CD4-positive, alpha-beta T cell treated with Interleukin-6 at 100 ng/mL for 8 hours (primary cell): ENCODE data around the gene NOL12.

Source experiments
- DNase-seq: peaks from one replicate; pipeline ENCODE4 v3.0.0-alpha.2; 2020; ENCODE audit warnings: mixed read lengths, low spot score

The NOL12 gene

DNA sequence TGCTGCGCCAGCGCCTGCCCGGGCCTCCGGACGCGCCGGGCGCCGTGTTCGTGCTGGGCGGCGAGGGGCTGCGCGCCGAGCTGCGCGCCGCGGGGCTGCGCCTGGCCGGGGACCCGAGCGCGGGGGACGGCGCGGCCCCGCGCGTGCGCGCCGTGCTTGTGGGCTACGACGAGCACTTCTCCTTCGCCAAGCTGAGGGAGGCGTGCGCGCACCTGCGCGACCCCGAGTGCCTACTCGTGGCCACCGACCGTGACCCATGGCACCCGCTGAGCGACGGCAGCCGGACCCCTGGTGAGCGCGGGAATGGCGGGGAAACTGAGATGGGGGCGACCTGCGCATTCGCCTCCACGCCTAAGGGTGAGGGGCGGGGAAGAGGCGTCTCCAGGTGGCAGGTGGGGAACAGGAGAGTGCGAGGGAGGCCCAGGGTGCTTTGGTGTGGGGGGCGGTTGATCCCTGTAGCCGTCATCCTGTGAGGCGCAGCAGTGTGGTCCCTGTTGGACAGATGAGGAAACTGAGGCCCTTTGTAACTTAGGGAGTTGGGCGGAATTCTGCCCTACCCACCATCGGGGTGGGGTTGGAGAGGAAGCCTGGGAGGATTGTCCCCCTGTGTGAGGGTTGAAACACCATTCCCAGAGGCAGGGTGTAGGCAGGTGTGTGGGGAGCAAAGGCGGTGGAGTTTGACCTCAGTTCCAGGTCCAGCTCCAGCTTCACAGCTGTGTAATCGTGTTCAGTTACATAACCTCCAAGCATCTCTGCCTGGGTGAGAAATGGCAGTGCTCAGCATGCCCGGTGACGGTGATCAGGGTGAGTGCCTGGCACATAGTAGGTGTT, 26.9 kb upstream of the NOL12 start:
- DNase-seq, result no peak

DNA sequence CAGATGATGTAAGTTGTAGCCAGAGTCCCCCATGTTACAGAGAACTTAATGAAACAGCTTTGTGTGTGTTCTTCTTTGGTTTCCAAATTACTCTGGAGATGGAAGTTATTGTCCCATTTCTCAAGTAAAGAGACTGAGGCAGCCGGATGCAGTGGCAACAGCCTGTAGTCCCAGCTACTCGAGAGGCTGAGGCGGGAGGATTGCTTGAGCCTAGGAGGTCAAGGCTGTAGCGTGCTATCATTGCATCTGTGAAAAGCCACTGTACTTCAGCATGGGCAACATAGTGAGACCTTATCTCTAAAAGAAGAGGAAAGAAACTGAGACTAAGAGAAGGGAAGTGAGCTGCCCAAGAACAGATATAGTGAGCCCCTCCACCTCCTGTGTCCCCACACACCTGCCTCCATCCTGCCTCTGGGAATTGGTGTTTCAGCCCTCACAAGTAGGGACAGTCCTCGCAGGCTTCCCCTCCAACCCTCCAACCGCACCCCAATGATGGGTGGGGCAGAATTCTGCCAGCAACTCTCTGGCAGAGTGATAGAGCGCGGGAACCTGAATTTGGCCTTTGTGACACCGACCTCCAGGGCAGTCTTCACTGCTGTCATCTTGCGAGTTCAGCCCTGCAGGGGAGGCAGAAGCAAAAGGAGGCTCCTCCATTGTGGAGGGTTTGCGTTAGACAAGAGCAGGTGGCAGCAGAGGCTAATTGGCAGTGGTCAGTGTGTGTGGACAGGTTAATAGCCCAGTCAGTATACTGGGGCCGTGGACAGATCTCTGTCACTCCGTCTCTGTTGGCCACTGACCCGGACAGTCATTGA, 26.0 kb upstream of the NOL12 start:
- no peak for DNase-seq

DNA sequence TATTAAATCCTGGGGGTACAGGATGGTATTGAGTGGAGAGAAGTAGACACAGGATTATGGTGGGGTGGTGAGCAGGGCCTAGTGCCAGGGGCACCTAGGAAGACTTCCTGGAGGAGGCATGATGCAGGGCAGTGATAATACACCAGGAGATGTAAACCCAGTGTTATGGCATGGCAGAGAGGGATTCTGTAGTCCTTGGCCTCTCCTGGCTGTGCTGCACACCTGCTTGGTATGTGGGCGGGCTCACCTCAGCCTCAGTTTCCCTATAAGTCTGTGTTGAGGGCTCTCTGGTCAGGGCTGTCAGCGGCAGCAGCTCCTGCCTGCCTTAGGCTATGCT, 25.5 kb upstream of the NOL12 start:
- DNase-seq, result no peak

DNA sequence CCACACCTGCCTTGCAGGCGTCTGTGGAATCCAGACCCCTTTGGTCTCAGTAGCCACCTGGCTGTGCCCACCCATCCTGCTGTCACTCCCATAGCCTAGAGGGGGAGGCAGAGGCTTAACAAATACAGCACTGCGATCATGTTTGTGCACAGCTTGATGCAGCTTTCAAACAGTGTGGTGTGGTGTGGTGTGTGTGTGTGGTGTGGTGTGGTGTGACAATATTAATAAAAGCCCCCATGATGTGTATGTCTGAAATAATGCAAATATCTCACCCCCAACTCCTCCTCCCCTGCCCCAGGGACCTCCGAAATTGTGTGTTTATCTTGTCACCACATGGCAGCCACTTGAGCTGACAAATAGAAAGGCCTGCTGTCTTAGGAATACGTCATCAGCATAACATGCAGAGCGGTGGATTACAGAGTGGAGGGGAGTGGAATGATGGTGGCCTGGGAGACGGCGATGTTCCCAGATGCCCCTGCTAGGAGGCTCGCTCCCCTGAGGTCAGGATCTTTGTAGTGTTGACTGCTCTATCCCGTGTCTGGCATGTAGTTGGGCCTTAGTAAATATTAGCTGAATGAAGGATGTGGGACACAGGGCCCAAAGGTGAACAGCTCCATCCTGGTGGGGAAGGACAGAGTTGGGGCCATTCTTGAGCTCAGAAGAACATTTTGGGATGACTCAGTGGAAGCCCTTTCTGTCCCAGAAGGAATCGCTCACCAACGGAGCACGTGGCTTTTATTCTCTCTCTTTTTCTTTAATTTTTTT, 24.8 kb upstream of the NOL12 start:
- no peak for DNase-seq

DNA sequence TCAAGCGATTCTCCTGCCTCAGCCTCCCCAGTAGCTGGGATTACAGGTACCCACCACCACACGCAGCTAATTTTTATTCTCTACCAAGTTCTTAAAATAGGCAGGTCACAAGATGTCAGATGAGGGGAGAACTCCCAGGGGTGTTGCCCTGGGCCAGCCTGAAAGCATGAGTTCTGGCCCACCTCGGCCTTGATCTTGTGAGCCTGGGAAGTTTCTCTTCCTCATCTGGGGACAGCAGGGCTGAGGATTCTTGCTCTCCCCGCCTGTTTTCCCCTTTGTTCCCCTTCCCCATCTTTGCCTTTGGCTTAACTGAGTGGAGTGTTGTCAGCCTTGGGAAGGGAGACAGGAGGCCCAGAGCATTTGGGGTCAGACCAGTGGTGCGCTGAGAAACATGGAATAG, 24.1 kb upstream of the NOL12 start:
- no peak for DNase-seq

DNA sequence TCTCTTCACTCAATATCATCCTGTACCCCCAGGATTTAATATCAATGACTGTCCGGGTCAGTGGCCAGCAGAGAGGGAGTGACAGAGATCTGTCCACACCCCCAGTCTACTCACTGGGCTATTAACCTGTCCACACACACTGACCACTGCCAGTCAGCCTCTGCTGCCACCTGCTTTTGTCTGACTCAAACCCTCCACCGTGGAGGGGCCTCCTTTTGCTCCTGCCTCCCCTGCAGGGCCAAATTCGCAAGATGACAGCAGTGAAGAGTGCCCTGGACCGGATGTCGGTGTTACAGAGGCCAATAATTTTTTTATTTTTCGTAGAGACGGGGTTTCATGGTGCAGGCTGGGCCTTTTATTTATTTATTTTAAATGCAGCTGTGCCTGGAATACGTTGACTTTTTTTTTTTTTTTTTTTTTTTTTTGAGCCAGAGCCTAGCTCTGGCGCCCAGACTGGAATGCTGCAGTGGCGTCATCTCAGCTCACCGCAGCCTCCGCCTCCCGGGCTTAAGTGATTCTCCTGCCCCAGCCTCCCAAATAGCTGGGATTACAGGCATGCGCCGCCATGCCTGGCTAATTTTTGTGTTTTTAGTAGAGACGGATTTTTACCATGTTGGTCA, 22.5 kb upstream of the NOL12 start:
- DNase-seq, result no peak

DNA sequence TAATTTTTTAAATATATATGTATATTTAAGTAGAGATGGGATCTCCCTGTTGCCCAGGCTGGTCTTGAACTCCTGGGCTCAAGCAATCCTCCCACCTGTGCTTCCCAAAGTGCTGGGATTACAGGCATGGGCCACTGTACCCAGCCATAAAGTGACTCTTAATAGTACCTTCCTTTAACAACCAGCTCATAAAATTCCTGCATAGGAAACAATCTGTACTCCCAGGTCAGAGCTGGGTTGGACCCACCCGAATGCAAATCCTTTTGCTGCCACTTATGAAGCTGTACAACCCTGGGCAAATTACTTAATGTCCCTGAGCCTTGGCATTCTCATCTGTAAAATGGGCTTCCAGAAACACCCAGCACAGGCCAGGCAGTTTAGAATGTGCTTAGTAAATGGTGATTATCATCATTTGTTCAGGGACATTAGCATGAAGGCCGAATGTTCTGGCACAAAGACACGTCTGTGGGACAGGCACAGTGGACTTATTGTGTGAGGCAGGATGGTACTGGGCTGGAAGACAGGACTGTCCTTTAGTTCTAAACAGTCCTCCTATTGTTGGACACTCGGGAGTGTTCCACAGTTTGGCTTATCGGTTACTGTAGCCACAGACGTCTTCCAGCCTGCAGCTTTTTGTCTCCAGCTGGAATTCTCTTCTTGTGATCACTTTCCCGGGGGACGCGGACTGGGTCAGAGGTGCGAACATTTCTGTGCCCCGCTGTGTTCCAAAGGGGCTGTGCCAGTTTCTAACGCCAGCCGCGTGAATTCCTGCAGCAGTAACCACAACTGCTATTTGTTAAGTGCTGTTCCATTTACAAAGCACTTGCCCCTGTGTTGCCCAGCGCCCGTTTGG, 21.7 kb upstream of the NOL12 start:
- DNase-seq, result no peak

DNA sequence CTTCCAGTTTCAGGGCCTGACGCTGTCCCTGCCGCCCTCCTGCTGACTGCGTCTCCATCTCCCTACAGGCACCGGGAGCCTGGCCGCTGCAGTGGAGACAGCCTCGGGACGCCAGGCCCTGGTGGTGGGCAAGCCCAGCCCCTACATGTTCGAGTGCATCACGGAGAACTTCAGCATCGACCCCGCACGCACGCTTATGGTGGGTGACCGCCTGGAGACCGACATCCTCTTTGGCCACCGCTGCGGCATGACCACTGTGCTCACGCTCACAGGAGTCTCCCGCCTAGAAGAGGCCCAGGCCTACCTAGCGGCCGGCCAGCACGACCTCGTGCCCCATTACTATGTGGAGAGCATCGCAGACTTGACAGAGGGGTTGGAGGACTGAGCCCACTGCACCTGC, 20.7 kb upstream of the NOL12 start:
- no peak for DNase-seq

DNA sequence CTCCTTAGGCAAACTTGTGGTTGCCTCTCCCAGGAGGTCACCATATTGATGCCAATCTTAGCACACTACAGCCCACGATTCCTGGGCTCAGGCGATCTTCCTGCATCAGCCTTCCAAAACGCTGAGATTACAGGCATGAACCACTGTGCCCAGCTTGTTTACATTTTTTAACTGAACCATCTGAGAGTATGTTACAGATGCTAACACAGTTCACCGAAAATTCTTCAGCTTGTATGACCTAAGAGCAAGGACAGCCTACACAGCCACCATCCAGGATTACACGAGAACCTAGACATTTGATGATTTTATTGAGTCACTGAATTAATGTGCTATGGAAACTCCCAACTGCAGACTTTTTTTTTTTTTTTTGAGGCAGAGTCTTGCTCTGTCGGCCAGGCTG, 16.6 kb upstream of the NOL12 start:
- DNase-seq, result no peak

DNA sequence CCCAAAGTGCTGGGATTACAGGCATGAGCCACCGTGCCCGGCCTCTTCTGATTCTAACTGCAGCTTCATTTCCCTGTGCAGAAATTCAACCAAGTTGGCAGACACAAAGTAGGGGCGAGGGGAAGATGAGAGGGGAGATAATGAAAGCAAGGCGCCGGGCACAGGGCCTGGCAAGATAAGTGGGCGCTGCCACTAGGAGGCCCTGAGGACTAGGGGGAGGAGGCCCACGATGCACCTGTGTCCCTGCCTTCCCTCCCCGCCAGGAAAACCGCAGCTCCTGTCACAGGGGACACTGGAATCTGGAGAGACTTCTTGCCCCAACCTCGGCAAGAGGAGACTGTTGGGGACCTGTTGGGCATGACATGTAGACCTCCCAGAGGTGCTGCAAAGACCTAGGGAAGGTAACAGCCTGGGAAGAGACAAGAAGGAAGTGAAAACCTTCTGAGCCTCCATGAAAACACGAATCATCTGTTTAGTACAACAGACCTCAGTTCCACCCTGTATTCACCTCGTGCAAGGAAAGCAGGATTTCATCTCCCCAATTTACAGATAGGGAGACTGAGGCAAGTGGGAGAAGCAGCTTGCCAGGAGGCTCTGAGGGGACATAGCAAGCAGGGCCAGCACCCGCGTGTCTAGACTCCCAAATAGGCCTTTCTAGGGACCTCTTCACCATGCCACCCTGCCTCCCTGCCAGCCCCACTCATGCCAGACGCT, 13.8 kb upstream of the NOL12 start:
- no peak for DNase-seq

DNA sequence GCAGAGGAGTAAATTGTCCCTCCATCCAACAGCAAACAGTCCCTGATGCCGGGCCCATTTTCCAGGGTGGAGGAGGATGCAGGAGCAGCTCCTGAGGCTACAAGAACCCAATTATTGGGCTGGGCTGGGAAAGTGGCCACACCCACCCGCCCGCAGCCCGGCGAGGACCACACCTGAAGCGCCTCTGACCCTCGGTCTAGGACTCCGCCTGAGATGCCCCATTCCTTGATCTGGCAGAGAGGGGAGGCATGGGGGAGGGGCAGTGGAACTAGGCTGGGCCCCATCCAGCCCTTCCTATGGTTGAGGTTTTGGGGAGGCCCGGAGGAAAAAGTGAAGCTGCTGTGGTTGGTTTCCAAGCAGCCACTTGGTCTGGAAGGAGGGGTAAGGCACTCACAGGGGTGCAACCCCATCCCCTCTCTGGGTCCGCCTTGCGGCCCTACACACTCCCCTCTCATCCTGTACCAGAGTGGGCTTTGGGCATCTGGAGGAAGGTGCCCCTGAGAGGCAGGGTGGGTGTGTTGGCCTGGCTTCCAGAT, 13.2 kb upstream of the NOL12 start:
- no peak for DNase-seq

DNA sequence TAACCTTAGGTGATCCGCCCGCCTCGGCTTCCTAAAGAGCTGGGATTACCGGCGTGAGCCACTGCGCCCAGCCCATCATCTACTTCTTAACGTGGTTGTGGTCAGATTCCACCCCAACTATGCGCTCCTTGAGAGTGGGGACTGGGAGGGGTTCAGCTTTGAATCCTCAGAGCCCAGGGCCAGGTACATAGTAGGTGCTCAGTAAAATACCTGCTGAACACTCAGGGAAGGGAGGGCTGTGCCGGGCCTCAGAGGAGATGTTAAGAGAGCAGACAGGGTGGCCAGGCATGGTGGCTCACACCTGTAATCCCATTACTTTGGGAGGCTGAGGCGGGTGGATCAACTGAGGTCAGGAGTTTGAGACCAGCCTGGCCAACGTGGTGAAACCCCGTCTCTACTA, 11.9 kb upstream of the NOL12 start:
- no peak for DNase-seq

DNA sequence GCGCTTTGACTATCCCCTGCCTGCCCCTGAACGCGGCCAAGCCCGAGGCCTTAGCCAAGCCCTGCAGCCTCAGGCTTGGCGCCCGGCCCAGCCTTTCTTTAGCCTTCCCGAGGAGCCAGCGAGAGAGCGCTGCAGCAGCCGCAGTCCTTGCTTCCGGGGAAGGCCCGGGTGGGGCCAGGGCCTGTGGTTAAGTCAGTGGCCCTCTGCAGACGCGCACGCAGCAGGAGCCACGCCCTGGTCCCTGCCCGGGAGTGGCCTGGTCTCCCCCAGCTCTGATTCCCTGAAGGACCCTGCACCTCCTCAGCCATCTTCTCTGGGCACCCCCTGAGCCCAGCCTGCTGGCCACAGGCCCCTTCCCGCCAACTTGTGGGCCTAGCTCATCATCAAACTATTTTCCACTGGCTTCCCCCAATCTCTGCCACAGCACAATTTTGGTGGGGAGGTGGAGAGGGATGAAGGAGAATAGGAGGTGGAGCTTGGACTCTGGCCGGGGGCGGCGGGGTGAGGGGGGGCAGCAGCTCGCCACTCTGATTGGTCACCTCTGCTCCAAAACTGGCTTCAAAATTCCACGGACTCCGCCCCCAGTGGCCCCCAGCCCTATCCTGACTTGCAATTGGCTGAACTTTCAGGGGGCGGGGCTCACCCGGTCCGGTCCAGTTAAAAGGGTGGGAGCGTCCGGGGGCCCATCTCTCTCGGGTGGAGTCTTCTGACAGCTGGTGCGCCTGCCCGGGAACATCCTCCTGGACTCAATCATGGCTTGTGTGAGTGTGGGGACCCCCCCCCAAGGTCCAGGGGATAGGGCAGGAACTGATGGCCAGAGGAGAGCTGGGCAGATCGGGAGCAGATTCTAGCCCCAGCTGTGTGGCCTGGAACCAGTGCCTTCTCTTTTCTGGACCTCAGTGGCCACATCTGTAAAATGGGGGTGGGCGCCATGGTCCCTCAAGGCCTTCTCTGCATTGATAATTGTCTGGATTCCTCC, 10.9 kb upstream of the NOL12 start, which contains the start of gene LGALS1:
LGALS1 (plus strand) TSS at position 686 of the 979 bp plus-strand sequence; CDS start at position 753, 67 bp downstream.
- peak; percentile 71 for DNase-seq

DNA sequence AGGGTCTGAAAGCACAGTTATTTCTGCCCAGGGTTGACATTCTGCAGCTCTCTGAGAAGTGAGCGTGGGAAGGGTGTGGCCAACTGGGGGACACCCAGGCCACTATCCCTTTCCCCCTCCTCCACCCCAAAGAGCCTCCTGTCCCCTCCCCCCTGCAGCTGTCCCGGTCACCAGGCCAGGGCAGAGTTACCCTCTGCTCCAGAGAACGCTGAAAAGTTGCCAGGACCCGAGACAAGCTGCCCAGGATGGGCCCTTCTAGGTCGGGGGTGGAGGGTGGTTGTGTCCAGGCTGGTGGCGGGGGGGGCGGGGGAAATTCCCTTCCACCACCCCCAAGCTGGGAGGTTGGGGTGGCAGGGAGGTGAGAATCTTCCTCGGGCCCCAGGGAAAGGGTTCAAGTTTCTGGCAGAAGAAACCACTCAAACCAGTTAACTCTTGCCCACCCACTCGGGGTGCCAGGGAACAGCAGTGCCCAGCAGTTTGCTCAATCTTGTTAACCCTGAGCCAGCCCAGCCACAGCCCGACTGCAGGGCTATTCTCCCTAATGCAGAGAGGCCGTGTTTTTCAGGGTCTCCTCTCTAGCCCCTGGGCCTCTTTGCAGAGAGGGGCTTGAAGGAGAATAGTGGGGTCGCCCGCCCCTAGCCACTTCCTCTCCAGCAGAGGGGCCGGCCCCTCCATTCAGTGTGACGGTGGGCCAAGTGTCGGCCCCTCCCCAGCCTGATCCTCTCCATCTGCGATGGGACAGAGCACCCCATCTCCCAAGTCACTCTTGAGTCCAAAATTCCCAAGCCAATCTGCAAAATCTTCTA, 10.0 kb upstream of the NOL12 start:
- DNase-seq, result no peak

DNA sequence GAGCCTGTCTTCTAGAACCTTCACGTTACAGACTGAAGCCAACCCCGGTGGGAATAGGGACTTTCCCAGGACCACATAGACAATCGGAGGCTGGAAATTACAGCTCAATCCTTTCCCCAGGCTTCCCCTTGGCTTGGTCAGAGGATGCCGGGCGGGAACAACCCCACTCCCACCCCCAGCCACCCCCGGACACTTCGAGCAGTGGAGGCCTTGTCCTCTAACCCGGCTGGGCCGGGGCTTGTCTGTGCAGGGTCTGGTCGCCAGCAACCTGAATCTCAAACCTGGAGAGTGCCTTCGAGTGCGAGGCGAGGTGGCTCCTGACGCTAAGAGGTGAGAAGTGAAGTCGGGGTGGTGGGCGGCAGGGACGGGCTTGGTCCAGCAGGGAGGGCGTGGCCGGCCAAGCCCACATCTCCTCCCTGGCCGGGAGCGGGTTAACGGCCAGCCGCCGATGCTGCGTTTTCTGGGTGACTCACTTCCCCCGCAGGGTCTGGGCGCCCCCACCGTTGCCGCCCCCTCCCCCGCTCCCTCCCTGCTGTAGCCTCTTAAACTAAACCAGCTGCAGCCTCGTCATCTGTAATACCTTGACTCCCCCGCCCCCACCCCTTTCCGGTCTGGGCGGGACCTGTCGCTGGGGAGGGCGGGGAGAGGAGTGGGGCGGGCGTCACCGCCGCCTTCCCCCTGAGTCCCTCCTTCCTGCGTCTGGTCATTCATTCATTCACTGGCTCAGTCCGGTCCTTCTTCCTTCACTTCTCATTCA, 9.2 kb upstream of the NOL12 start:
- DNase-seq, result peak; percentile 93

DNA sequence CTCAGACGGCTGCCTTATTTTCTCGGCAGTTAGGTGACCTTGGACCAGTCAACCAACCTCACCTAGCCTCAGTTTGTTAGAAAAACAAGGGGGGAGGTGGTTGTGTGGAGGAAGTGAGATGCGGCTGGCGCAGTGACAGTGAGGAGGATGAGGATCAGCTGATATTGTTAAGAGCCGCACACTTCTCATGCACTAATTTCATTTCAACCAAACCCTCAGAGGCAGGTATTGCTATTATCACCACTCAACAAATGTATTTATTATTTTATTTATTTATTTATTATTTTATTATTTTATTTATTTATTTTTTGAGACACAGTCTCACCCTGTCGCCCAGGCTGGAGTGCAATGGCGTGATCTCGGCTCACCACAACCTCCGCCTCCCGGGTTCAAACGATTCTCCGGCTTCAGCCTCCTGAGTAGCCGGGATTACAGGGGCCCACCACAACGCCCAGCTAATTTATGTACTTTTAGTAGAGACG, 8.6 kb upstream of the NOL12 start:
- DNase-seq, result no peak

DNA sequence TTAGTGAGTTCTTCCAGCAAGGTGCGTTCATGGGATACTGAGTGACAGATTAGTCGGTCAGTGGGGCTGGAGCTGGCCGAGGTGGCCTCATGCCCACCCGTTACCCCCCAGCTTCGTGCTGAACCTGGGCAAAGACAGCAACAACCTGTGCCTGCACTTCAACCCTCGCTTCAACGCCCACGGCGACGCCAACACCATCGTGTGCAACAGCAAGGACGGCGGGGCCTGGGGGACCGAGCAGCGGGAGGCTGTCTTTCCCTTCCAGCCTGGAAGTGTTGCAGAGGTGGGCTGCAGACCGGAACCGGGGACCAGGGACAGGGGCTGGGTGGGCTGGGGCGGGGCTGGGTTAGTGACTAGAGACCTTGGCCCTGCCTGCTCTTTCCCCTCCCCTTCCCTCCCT, 7.8 kb upstream of the NOL12 start:
- no peak for DNase-seq
